H1 (cell line): ENCODE results near the gene CERKL. TPM values are rescaled to one million over a fixed set of nuclear protein-coding genes. Genes with fewer than 3 reads are reported as not detected.

ENCODE experiments used
- RNF2 ChIP-seq: fragments of 200-900, 300-1000 bp; sonication (generic); IDR thresholded peaks from 2 replicates; pipeline ENCODE4 v1.7.1; 2016; ENCODE audit warnings: borderline replicate concordance, low read depth, mild to moderate bottlenecking, antibody characterized with exemption, low read length; ENCODE audit not compliant: poor library complexity, severe bottlenecking; ENCODE audit errors: missing control alignments
- polyA plus RNA-seq, 7 experiments: library from polyadenylated mRNA; depleted of rRNA in 3 of 7; stranded (reverse) in 5 of 7; unstranded in 2 of 7; fragments of >200 nt in 5 of 7; fragments of 200-250 nt in 2 of 7; gene quantifications; 1 replicate in 5 of 7; 2 replicates in 1 of 7; 4 replicates in 1 of 7; pipeline versions ENCODE4 v1.2.1 to v1.2.3, GENCODE V29; 2011 to 2013; ENCODE audit warnings: missing spikeins in 2 of 7, mixed read lengths in 2 of 7
- total RNA-seq: library from RNA; stranded (reverse); fragmentation: NEBNext Ultra II Directional; extraction: Animal tissue kit (Norgen Biotek cat#: 25700); gene quantifications from 2 replicates; pipeline ENCODE4 v1.2.1, GENCODE V29; 2021
- TF ChIP-seq, protein P1 (sequence below): IDR thresholded peaks from 2 replicates; pipeline ENCODE4 v1.6.1; 2011; ENCODE audit warnings: low read length, improper control_type of control experiment

The CERKL gene
- total and polyA plus RNA-seq, 2 of the 8 experiments (the other 6 are each of a cell fraction or from before 2014, with no cell fraction given): 0.05 TPM; not detected in 1

DNA sequence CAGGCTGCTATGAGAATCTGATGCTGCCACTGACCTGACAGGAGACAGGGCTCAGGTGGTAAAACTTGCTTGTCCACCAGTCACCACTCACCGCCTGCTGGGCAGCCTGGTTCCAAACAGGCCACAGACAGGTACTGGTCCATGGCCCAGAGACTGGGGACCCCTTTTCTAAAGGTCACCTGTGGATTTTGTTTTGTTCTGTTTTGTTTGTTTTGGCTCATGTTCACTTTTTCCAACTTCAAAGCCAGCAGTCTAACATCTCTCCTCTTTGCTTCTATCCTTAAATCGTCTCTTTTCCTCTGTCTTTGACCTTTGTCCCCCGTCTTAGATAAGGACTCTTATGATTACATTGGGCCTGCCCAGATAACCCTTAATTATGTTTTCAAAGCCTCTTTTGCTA lies 3.3 kb upstream of the CERKL start (continued):
- TF ChIP-seq RNF2: no peak
- TF ChIP-seq, protein P1, sequence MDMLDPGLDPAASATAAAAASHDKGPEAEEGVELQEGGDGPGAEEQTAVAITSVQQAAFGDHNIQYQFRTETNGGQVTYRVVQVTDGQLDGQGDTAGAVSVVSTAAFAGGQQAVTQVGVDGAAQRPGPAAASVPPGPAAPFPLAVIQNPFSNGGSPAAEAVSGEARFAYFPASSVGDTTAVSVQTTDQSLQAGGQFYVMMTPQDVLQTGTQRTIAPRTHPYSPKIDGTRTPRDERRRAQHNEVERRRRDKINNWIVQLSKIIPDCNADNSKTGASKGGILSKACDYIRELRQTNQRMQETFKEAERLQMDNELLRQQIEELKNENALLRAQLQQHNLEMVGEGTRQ: no peak
